Body of pancreas (tissue), 4 donors: ENCODE results near the gene STARD3.

Experiments used
- POLR2A ChIP-seq, 3 donors: fragments of 450-650 bp; IDR thresholded peaks; one replicate each; pipeline ENCODE4 v1.6.1; 2016; ENCODE audit warnings: antibody characterized with exemption in 3 of 3, mild to moderate bottlenecking in 2 of 3
- TF ChIP-seq, protein P1 (sequence below), 7 experiments: fragments of 450-650 bp in 4 of 7; fragments of 200-600 bp in 3 of 7; sonication (generic) in 3 of 7; IDR thresholded peaks; one replicate each; pipeline ENCODE4 v1.5.1; 2016 to 2019; ENCODE audit warnings: antibody characterized with exemption in 7 of 7

DNA sequence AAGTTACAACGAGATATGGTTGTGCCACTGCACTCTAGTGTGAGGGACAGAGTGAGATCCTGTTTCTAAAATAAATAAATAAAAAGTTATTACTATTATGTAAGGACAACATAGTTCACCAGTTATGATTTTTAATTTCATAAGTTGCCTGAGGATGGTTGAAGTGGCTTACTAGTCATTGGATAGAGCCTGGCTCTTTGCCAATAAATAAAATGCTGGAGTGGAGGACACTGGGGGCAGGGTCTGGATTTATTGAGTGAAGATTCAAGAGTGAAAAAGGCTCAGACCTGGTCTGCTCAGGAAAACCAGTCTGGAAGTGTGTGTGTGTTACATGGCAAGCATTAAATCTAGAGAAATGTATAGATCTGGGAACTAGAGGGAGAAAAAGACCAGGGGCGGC, 2.1 kb downstream of the STARD3 start:
- TF ChIP-seq, protein P1, sequence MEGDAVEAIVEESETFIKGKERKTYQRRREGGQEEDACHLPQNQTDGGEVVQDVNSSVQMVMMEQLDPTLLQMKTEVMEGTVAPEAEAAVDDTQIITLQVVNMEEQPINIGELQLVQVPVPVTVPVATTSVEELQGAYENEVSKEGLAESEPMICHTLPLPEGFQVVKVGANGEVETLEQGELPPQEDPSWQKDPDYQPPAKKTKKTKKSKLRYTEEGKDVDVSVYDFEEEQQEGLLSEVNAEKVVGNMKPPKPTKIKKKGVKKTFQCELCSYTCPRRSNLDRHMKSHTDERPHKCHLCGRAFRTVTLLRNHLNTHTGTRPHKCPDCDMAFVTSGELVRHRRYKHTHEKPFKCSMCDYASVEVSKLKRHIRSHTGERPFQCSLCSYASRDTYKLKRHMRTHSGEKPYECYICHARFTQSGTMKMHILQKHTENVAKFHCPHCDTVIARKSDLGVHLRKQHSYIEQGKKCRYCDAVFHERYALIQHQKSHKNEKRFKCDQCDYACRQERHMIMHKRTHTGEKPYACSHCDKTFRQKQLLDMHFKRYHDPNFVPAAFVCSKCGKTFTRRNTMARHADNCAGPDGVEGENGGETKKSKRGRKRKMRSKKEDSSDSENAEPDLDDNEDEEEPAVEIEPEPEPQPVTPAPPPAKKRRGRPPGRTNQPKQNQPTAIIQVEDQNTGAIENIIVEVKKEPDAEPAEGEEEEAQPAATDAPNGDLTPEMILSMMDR (IDR thresholded peaks at IDR 0.05) = no peak
- TF ChIP-seq POLR2A (IDR thresholded peaks at IDR 0.05) = no peak
